ENCODE data around the gene RORB.

- TF ChIP-seq, protein P1, sequence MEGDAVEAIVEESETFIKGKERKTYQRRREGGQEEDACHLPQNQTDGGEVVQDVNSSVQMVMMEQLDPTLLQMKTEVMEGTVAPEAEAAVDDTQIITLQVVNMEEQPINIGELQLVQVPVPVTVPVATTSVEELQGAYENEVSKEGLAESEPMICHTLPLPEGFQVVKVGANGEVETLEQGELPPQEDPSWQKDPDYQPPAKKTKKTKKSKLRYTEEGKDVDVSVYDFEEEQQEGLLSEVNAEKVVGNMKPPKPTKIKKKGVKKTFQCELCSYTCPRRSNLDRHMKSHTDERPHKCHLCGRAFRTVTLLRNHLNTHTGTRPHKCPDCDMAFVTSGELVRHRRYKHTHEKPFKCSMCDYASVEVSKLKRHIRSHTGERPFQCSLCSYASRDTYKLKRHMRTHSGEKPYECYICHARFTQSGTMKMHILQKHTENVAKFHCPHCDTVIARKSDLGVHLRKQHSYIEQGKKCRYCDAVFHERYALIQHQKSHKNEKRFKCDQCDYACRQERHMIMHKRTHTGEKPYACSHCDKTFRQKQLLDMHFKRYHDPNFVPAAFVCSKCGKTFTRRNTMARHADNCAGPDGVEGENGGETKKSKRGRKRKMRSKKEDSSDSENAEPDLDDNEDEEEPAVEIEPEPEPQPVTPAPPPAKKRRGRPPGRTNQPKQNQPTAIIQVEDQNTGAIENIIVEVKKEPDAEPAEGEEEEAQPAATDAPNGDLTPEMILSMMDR (IDR thresholded peaks at IDR 0.05), result no peak
- TF ChIP-seq POLR2A (IDR thresholded peaks at IDR 0.05), result no peak
Observed at GRCh38 chr9:74589576-74589975, 92.4 kb downstream of the RORB start.

All from Peyer's patch (tissue), 4 donors.